Mucosa of stomach (tissue), 1 donor: ENCODE results near the gene PRKCQ.

ENCODE experiments used
- H3K27me3 ChIP-seq: one replicate; pipeline ENCODE4 v1.7.0; 2013; ENCODE audit warnings: mild to moderate bottlenecking, low read length; ENCODE audit not compliant: control insufficient read depth, insufficient read depth
- H3K36me3 ChIP-seq: one replicate; pipeline ENCODE4 v1.7.0; 2013; ENCODE audit warnings: low read length; ENCODE audit not compliant: control insufficient read depth, insufficient read depth
- H3K4me1 ChIP-seq: one replicate; pipeline ENCODE4 v1.7.0; 2013; ENCODE audit warnings: mild to moderate bottlenecking, low read length; ENCODE audit not compliant: control insufficient read depth, insufficient read depth
- H3K4me3 ChIP-seq: one replicate; pipeline ENCODE4 v1.7.0; 2013; ENCODE audit warnings: low read length
- H3K9ac ChIP-seq: one replicate; pipeline ENCODE4 v1.7.0; 2013; ENCODE audit warnings: mild to moderate bottlenecking, low read length, moderate library complexity
- H3K9me3 ChIP-seq: one replicate; pipeline ENCODE4 v1.7.0; 2013; ENCODE audit warnings: mild to moderate bottlenecking, low read length, moderate library complexity; ENCODE audit not compliant: control insufficient read depth
- donor health status: Pancreatic carcinoma.

The PRKCQ gene

DNA sequence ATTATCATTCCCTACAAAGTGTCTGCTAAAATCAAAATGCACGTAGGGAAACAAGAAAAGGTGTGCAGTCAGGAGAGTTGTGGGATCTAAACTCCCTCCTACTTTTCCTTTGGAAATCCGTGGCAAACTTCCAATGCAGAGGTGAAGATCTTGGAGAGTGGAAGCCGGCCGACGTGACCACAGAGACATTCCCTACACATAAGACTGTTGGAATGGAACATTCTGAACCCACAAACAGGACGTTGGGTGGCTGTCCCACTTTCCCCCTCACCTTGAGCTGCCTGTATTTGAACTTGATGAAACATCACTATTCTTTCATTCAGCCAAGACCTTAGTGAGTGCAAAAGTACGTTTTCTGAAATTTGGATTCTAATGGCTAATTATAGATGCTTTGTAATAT lies 65.9 kb downstream of the PRKCQ start:
- H3K27me3 ChIP-seq = no peaks in the 10 kb centered on the region
- no peak overlapping the region for H3K9ac ChIP-seq
- no peaks in the 10 kb centered on the region for H3K4me1 ChIP-seq
- no peaks in the 10 kb centered on the region for H3K9me3 ChIP-seq
- H3K4me3 ChIP-seq = no peak overlapping the region
- no peaks in the 10 kb centered on the region for H3K36me3 ChIP-seq

GRCh38 chr10:6513476-6513875 lies 66.6 kb downstream of the PRKCQ start:
- no peaks in the 10 kb centered on the region for H3K4me1 ChIP-seq
- no peaks in the 10 kb centered on the region for H3K36me3 ChIP-seq
- no peak overlapping the region for H3K9ac ChIP-seq
- H3K9me3 ChIP-seq = no peaks in the 10 kb centered on the region
- no peak overlapping the region for H3K4me3 ChIP-seq
- no peaks in the 10 kb centered on the region for H3K27me3 ChIP-seq

DNA sequence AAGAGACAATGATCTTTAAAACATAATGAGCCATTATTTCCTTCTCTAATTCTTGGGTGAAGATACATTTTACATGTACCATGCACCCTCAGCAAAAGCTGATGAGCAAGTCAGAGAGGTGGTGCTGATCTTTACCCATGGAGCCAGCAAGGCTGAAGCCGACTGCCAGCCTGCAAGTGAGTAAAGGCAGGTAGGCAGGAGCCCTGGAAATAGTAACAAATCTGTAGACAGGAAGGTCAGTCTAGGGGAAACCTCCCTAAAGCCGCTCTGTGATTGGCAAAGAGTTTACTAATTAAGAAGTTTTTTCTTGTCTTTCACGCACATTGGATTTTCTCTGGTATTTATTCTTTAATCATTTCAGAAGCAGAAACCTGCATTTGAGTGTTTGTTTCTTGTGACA lies 67.9 kb downstream of the PRKCQ start:
- H3K9ac ChIP-seq = no peak overlapping the region
- no peak overlapping the region for H3K4me3 ChIP-seq

GRCh38 chr10:6511347-6511746 lies 68.7 kb downstream of the PRKCQ start:
- Histone ChIP-seq H3K9me3 (no peaks in the 10 kb centered on the region), H3K4me3 (no peak overlapping the region), H3K4me1 (no peaks in the 10 kb centered on the region), H3K36me3 (no peaks in the 10 kb centered on the region), H3K27me3 (no peaks in the 10 kb centered on the region), H3K9ac (no peak overlapping the region)

More for the DNA sequence above, 67.9 kb downstream of the PRKCQ start:
- H3K27me3 ChIP-seq = no peaks in the 10 kb centered on the region
- no peaks in the 10 kb centered on the region for H3K9me3 ChIP-seq
- no peaks in the 10 kb centered on the region for H3K36me3 ChIP-seq
- no peaks in the 10 kb centered on the region for H3K4me1 ChIP-seq

- no peak overlapping the region for H3K4me3 ChIP-seq
- no peak overlapping the region for H3K9ac ChIP-seq
- H3K4me1 ChIP-seq = no peaks in the 10 kb centered on the region
- H3K27me3 ChIP-seq = no peaks in the 10 kb centered on the region
- H3K9me3 ChIP-seq = no peaks in the 10 kb centered on the region
- no peaks in the 10 kb centered on the region for H3K36me3 ChIP-seq
These were observed 72.8 kb downstream of the PRKCQ start for GRCh38 chr10:6507311-6507710.

GRCh38 chr10:6505300-6505699 lies 74.8 kb downstream of the PRKCQ start:
- Histone ChIP-seq H3K9me3 (no peaks in the 10 kb centered on the region), H3K4me3 (no peak overlapping the region), H3K36me3 (no peaks in the 10 kb centered on the region), H3K27me3 (no peaks in the 10 kb centered on the region), H3K4me1 (no peaks in the 10 kb centered on the region), H3K9ac (no peak overlapping the region)

GRCh38 chr10:6504296-6504695 lies 75.8 kb downstream of the PRKCQ start:
- H3K4me3 ChIP-seq = no peak overlapping the region
- H3K27me3 ChIP-seq = no peaks in the 10 kb centered on the region
- H3K9me3 ChIP-seq = no peaks in the 10 kb centered on the region
- no peaks in the 10 kb centered on the region for H3K4me1 ChIP-seq
- no peaks in the 10 kb centered on the region for H3K36me3 ChIP-seq
- H3K9ac ChIP-seq = no peak overlapping the region

- no peaks in the 10 kb centered on the region for H3K27me3 ChIP-seq
- no peak overlapping the region for H3K4me3 ChIP-seq
- no peaks in the 10 kb centered on the region for H3K9me3 ChIP-seq
- no peaks in the 10 kb centered on the region for H3K4me1 ChIP-seq
- no peak overlapping the region for H3K9ac ChIP-seq
- H3K36me3 ChIP-seq = no peaks in the 10 kb centered on the region
These were observed 76.9 kb downstream of the PRKCQ start for GRCh38 chr10:6503171-6503570.

DNA sequence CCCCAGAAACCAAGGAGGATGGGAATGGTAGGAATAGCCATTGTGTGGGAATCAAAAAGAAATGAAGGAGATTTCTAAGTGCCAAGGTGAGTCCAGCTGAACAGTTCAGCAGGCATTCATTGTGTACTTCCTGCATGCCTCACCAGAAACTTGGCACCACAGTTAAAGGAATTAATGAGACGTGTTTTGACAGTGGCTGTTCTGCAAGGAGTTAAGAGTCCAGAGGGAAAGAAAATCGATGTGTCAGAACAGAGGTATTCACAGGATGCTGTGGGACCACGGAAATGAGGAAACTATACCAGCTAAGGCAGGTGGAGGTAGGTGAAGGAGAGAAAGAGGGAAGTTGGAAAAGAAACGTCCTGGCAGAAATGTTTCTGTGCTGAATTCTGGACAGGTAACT lies 78.1 kb downstream of the PRKCQ start:
- no peaks in the 10 kb centered on the region for H3K27me3 ChIP-seq
- no peak overlapping the region for H3K9ac ChIP-seq
- H3K9me3 ChIP-seq = no peaks in the 10 kb centered on the region
- H3K4me1 ChIP-seq = no peaks in the 10 kb centered on the region
- H3K4me3 ChIP-seq = no peak overlapping the region
- H3K36me3 ChIP-seq = no peaks in the 10 kb centered on the region

DNA sequence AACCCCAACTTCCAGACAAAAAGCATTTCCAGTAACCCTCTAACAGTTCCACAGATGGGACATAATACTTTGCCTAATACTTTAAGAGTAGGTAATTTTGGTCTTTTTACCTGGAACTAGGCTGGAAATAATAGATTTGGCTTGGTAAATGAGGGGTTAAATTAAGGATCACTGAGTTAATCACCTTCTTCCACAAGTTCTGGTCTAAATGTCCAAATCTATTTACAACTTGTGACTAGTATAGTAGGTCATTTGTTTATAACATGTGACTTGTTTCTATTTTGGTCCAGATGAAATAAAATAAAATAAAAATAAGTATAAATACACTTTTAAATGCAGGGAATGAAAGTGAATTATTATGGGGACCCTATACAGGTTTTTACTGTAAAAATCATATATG lies 80.1 kb downstream of the PRKCQ start:
- H3K27me3 ChIP-seq = no peaks in the 10 kb centered on the region
- no peaks in the 10 kb centered on the region for H3K4me1 ChIP-seq
- H3K36me3 ChIP-seq = no peaks in the 10 kb centered on the region
- no peaks in the 10 kb centered on the region for H3K9me3 ChIP-seq
- no peak overlapping the region for H3K9ac ChIP-seq
- no peak overlapping the region for H3K4me3 ChIP-seq

- H3K27me3 ChIP-seq = no peaks in the 10 kb centered on the region
- no peaks in the 10 kb centered on the region for H3K4me1 ChIP-seq
- no peak overlapping the region for H3K4me3 ChIP-seq
- no peaks in the 10 kb centered on the region for H3K36me3 ChIP-seq
- no peak overlapping the region for H3K9ac ChIP-seq
- no peaks in the 10 kb centered on the region for H3K9me3 ChIP-seq
These were observed 81.3 kb downstream of the PRKCQ start for GRCh38 chr10:6498771-6499170.

GRCh38 chr10:6497620-6498019 lies 82.5 kb downstream of the PRKCQ start:
- H3K27me3 ChIP-seq = no peaks in the 10 kb centered on the region
- H3K4me3 ChIP-seq = no peak overlapping the region
- H3K36me3 ChIP-seq = no peaks in the 10 kb centered on the region
- H3K4me1 ChIP-seq = no peaks in the 10 kb centered on the region
- no peak overlapping the region for H3K9ac ChIP-seq
- no peaks in the 10 kb centered on the region for H3K9me3 ChIP-seq

DNA sequence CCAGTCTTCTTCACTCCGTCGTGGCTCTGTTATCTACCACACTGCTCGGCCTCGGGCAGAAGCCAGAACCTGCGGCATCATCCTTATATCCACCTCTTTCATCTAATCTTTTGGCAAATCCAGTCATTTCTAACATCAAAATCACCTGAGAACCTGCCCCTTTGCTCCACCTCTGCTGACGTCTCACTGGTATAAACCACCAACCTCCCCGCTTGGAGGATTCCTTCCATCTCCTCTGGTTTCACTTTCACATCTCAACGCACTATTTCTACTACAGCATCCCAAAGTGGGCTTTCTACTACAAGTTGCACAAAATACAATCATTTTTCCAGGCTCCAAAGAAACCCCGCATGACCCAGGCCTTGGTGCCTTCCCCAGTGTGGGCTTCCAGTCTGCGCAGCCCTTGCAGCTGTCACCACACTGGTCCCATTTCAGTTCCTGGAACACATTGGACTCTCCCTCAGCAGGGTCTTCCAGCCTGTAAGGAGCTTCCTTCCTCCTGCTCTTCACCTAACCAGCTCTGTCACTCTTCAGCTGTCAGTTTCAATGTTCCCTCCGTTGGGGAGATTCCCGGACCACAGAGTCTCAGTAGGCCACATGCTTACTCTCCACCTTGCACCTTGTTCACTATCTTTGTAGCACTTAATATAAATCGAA lies 85.0 kb downstream of the PRKCQ start:
- Histone ChIP-seq H3K4me1 (no peaks in the 10 kb centered on the region), H3K9ac (no peak overlapping the region), H3K27me3 (no peaks in the 10 kb centered on the region), H3K4me3 (no peak overlapping the region), H3K36me3 (no peaks in the 10 kb centered on the region), H3K9me3 (no peaks in the 10 kb centered on the region)
